Vagina (tissue), 2 donors: ENCODE results near the gene PAQR5. TPM values are rescaled to one million over a fixed set of nuclear protein-coding genes. Genes with fewer than 3 reads are reported as not detected.
"Not testable (repeated sequence)": the region's sequence is repeated elsewhere in the genome, so short reads cannot be mapped to it uniquely, and the experiment has no call there.

Experiments used
- DNase-seq, 2 donors: peaks; one replicate each; pipeline ENCODE4 v3.0.0-alpha.2; 2017; ENCODE audit errors: extremely low spot score in 2 of 2
- H3K27ac ChIP-seq: fragments of 200-600 bp; sonication (generic); one replicate; pipeline ENCODE4 v1.5.1; 2019
- H3K27me3 ChIP-seq: fragments of 200-600 bp; sonication (generic); one replicate; pipeline ENCODE4 v1.5.1; 2019
- H3K36me3 ChIP-seq, 2 donors: fragments of 200-600 bp; sonication (generic); one replicate each; pipeline ENCODE4 v1.5.1; 2017 to 2019
- H3K4me1 ChIP-seq: fragments of 200-600 bp; sonication (generic); one replicate; pipeline ENCODE4 v1.5.1; 2019
- H3K4me3 ChIP-seq, 2 donors: fragments of 200-600 bp; sonication (generic); 1 replicate in 1 of 2; 2 replicates in 1 of 2; pipeline ENCODE4 v1.5.1; 2016 to 2019
- H3K9me3 ChIP-seq: fragments of 200-600 bp; sonication (generic); one replicate; pipeline ENCODE4 v1.5.1; 2019
- POLR2A ChIP-seq, 2 donors: fragments of 450-650 bp; IDR thresholded peaks; one replicate each; pipeline ENCODE4 v1.6.1; 2017; ENCODE audit warnings: antibody characterized with exemption in 2 of 2, mild to moderate bottlenecking in 2 of 2, moderate library complexity in 2 of 2
- POLR2AphosphoS5 ChIP-seq, 2 donors: sonication (generic); formaldehyde crosslinking; IDR thresholded peaks; one replicate each; pipeline ENCODE4 v1.9.0; 2017; ENCODE audit warnings: antibody characterized with exemption in 2 of 2, mild to moderate bottlenecking in 2 of 2, low read depth in 1 of 2; ENCODE audit not compliant: insufficient read depth in 1 of 2
- intact Hi-C: fragments of 100-400 bp; cut with DNase I; formaldehyde crosslinking; loops from one replicate; pipeline ENCODE4 v1.15.1; 2023
- total RNA-seq: library from RNA; depleted of rRNA; stranded (reverse); fragments of >200 nt; gene quantifications from one replicate; pipeline ENCODE4 v1.2.3, GENCODE V29; 2016
- TF ChIP-seq, protein P1 (sequence below), 3 experiments: fragments of 450-650 bp in 2 of 3; fragments of 200-600 bp in 1 of 3; sonication (generic) in 1 of 3; IDR thresholded peaks; one replicate each; pipeline ENCODE4 v1.5.1; 2017 to 2019; ENCODE audit warnings: antibody characterized with exemption in 3 of 3, mild to moderate bottlenecking in 2 of 3, moderate library complexity in 2 of 3

PAQR5 gene
- total RNA-seq, 1 donor from 2014 or later, result 9.1 TPM

DNA sequence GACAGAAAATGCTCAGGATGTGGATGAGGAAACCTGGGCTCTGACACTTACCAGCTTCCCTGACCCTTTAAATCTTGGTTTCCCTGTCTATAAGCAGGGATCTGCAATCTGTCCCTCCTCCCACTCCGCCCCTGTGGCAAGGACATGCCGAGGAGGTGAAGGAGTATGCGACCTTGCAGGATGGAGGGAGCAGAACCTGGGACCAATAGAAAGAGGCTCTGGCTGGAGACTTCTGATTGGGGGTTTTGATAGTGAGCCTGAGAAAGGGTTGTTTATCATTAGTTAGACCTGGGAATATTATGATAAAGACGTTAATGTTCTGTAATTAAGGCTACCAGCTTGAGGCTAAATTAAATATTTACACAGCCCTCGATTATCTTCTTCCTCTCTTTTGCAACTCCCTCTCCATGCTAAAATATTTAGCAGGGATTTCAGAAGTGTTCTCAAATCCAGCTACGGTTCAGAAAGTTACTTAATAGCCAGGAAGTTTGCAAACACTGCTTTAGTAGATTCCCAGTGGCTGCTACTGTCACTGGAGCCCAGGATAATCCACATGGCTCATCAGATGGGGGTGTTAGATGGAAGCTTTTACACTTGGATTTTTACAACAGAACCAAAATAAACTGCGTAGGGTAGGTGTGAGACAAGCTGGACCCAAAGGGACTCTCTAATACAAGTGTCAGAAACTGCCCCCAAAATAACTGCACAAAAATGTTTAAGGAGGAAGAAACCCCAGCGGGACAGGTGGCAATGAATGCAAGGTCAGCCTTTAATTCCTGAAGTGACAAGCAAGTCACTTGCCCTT is 9.2 kb upstream of the PAQR5 start:
- TF ChIP-seq POLR2AphosphoS5 (IDR thresholded peaks at IDR 0.05; ENCODE audit: insufficient read depth in 1 of 2, low read depth in 1 of 2), result no peak
- TF ChIP-seq, protein P1, sequence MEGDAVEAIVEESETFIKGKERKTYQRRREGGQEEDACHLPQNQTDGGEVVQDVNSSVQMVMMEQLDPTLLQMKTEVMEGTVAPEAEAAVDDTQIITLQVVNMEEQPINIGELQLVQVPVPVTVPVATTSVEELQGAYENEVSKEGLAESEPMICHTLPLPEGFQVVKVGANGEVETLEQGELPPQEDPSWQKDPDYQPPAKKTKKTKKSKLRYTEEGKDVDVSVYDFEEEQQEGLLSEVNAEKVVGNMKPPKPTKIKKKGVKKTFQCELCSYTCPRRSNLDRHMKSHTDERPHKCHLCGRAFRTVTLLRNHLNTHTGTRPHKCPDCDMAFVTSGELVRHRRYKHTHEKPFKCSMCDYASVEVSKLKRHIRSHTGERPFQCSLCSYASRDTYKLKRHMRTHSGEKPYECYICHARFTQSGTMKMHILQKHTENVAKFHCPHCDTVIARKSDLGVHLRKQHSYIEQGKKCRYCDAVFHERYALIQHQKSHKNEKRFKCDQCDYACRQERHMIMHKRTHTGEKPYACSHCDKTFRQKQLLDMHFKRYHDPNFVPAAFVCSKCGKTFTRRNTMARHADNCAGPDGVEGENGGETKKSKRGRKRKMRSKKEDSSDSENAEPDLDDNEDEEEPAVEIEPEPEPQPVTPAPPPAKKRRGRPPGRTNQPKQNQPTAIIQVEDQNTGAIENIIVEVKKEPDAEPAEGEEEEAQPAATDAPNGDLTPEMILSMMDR (IDR thresholded peaks at IDR 0.05), result no peak
- no peak for TF ChIP-seq POLR2A (IDR thresholded peaks at IDR 0.05)

DNA sequence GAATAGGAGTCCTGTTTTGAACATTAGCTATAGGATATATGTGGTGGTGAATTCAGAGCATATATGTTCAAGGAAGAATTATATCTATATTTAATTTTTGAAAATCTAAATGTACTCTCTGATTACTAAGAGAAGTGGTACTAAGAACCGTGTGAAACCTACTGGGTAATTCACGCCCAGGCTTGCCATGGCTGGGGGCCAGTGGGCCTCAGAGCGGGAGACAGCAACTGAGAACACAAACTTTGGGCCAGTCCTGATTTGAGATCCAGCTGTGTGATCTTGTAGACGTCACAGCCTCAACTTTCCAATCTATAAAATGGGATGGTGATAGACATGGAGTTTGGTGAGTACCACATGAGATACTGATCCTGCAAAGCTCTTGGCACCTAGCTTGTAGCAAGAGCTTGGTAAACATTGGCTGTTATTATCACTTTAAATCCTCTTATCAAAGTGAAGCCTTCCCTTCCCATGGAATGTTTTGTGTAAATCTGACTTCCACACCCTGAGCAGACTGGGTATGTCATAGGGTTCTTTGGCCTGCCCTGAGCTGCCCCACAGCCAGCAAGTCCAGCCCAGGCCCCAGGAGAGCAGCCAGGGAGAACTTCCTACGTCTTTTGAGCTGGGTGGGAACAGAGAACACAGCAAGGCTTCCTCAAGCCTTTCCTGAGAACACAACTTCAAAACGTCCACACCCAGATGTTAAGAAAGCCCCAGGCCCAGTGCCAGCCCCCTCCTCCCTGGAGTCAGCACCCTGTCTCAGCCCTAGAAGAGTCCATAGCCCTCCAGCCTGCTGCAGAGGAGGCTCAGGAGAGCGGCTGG is 8.2 kb upstream of the PAQR5 start:
- Histone ChIP-seq H3K27me3 (no peaks in the 10 kb centered on the region), H3K9me3 (no peaks in the 10 kb centered on the region), H3K4me1 (peaks cover 23% of the 10 kb centered on the region), H3K27ac (no peak overlapping the region), H3K4me3 (no peak overlapping the region), H3K36me3 (no peaks in the 10 kb centered on the region)
- DNase-seq, result no peak
- intact Hi-C loops, result no loop called here
- TF ChIP-seq, protein P1 (IDR thresholded peaks at IDR 0.05), result no peak
- no peak for TF ChIP-seq POLR2A (IDR thresholded peaks at IDR 0.05)
- no peak for TF ChIP-seq POLR2AphosphoS5 (IDR thresholded peaks at IDR 0.05; ENCODE audit: insufficient read depth in 1 of 2, low read depth in 1 of 2)

More for the DNA sequence above, 9.2 kb upstream of the PAQR5 start:
- intact Hi-C loops, result no loop called here
- H3K36me3 ChIP-seq, result no peaks in the 10 kb centered on the region
- no peak overlapping the region for H3K4me3 ChIP-seq
- DNase-seq, result no peak
- H3K27me3 ChIP-seq, result no peaks in the 10 kb centered on the region
- no peaks in the 10 kb centered on the region for H3K9me3 ChIP-seq
- H3K27ac ChIP-seq, result no peak overlapping the region
- peaks cover 23% of the 10 kb centered on the region for H3K4me1 ChIP-seq

DNA sequence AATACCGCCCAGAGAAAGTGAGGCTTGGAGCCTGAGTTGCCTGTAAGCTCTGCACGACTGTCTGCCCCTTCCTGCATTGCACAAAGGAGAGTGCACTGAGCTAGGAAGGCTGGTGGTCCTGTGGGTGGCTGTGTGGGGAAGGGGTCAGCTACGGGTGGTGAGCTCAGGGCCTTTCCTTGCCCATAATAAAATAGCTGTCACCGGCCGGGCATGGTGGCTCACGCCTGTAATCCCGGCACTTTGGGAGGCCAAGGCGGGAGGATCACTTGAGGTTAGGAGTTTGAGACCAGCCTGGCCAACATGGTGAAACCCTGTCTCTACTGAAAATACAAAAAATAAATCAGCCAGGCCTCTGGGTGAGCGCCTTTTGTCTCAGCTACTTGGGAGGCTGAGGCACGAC is 7.1 kb upstream of the PAQR5 start:
- H3K4me3 ChIP-seq, H3K27me3 ChIP-seq, DNase-seq, H3K27ac ChIP-seq, H3K36me3 ChIP-seq, H3K9me3 ChIP-seq, intact Hi-C loops: not testable (repeated sequence)
- H3K4me1 ChIP-seq, result peaks cover 23% of the 10 kb centered on the region

DNA sequence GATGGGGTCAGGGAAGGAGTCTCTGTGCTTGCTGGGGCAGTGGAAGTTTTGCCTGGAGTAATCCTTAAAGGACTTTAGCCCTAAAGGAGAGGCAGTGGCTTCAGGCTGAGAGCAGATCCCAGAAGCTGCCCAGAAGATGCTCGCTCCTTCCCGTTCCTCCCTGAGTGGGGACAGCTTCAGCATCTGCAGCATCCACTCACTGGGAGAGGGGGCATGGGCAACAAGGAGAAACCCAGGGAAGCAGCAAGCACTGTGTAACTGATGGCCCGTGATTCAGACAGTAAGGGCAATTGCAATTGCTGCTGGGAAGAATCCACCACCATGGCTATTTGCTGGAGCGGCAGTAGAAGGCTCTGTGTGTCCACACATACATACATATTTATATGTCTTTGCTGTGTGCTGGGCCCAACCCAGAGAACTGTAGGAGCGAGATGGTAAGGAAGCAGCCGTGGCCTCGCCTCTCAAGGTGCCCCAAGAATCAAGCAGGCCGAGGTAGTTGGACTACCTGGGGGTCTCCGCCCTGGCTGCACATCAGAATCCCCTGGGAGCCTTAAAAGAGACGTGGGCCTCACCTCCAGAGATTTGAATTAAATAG is 5.8 kb upstream of the PAQR5 start:
- H3K4me1 ChIP-seq, result peaks cover 23% of the 10 kb centered on the region
- intact Hi-C loops, result no loop called here

More for the DNA sequence above, 5.8 kb upstream of the PAQR5 start:
- no peak for TF ChIP-seq POLR2A (IDR thresholded peaks at IDR 0.05)
- TF ChIP-seq, protein P1 (IDR thresholded peaks at IDR 0.05), result no peak
- no peak for TF ChIP-seq POLR2AphosphoS5 (IDR thresholded peaks at IDR 0.05; ENCODE audit: insufficient read depth in 1 of 2, low read depth in 1 of 2)
- Histone ChIP-seq H3K9me3 (no peaks in the 10 kb centered on the region), H3K27ac (no peak overlapping the region), H3K4me3 (no peak overlapping the region), H3K27me3 (no peaks in the 10 kb centered on the region), H3K36me3 (no peaks in the 10 kb centered on the region)
- no peak for DNase-seq
